ENCODE measurements around the gene DST. TPM values are rescaled to one million over a fixed set of nuclear protein-coding genes. Genes with fewer than 3 reads are reported as not detected.

Gene DST
- total RNA-seq, 2 experiments from 2014 or later, result 5.7 to 5.9 TPM

DNA sequence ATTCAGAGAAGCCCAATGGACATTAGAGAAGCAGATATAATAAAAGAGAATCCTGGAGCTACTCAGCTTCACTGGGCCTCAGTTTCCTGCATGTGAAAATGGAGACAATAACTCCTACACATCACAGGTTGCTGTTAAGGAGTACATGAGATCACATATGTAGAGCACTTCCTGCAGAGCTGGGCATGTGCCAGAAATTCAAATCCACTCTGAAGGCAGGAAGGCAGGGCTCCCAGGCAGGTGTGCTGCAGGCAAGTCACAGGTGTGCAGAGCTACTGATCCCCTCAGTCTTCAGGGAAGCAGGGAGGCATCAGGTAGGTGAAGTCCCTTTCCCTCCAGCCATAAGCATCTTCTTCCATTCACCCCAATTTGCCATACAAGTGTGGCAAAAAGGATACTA lies 48.0 kb downstream of the DST start:
- Mint-ChIP-seq H3K4me3 (no peak overlapping the region), H3K4me1 (ENCODE audit: low read depth) (peaks cover 23% of the 10 kb centered on the region), H3K27me3 (no peaks in the 10 kb centered on the region), H3K27ac (no peak overlapping the region), H3K36me3 (ENCODE audit: low read depth) (no peaks in the 10 kb centered on the region), H3K9me3 (no peaks in the 10 kb centered on the region)
- intact Hi-C loops (cut with DNase I, micrococcal nuclease), result loop anchor here in 1 of 2 experiments (2.0 kb wide), 1 partner anchor 236 kb away; no protein-coding TSS in a partner anchor
- no peaks in the 10 kb centered on the region for H3K36me3 ChIP-seq (ENCODE audit: insufficient read depth, low read length)
- no peaks in the 10 kb centered on the region for H3K9me3 ChIP-seq (ENCODE audit: control insufficient read depth in 1 of 2, insufficient read depth in 1 of 2, low read length in 2 of 2)
- no peaks in the 10 kb centered on the region for H3K27me3 ChIP-seq (ENCODE audit: control insufficient read depth in 1 of 2, insufficient read depth in 2 of 2, low read length in 2 of 2)
- DNase-seq, result peak in 6 of 14 experiments; percentile 14 to 36 (median 29)
- H3K4me1 ChIP-seq (ENCODE audit: insufficient read depth, low read length), result peaks cover 12% of the 10 kb centered on the region
- CTCF ChIA-PET, result interaction anchor here (1.2 to 1.8 kb wide), 5 partner anchors 10 to 236 kb away, joined by 3 to 5 read pairs (median 3); no protein-coding TSS in a partner anchor
- no peak overlapping the region for H3K27ac ChIP-seq (ENCODE audit: low read depth in 1 of 2, low read length in 2 of 2)
- TF ChIP-seq, protein P1, sequence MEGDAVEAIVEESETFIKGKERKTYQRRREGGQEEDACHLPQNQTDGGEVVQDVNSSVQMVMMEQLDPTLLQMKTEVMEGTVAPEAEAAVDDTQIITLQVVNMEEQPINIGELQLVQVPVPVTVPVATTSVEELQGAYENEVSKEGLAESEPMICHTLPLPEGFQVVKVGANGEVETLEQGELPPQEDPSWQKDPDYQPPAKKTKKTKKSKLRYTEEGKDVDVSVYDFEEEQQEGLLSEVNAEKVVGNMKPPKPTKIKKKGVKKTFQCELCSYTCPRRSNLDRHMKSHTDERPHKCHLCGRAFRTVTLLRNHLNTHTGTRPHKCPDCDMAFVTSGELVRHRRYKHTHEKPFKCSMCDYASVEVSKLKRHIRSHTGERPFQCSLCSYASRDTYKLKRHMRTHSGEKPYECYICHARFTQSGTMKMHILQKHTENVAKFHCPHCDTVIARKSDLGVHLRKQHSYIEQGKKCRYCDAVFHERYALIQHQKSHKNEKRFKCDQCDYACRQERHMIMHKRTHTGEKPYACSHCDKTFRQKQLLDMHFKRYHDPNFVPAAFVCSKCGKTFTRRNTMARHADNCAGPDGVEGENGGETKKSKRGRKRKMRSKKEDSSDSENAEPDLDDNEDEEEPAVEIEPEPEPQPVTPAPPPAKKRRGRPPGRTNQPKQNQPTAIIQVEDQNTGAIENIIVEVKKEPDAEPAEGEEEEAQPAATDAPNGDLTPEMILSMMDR (IDR thresholded peaks at IDR 0.05), result no peak
- POLR2A ChIA-PET, result no interaction called here
- no peak overlapping the region for H3K4me3 ChIP-seq (ENCODE audit: low read length)
- peak; percentile 35 for ATAC-seq (ENCODE audit: poor library complexity)

DNA sequence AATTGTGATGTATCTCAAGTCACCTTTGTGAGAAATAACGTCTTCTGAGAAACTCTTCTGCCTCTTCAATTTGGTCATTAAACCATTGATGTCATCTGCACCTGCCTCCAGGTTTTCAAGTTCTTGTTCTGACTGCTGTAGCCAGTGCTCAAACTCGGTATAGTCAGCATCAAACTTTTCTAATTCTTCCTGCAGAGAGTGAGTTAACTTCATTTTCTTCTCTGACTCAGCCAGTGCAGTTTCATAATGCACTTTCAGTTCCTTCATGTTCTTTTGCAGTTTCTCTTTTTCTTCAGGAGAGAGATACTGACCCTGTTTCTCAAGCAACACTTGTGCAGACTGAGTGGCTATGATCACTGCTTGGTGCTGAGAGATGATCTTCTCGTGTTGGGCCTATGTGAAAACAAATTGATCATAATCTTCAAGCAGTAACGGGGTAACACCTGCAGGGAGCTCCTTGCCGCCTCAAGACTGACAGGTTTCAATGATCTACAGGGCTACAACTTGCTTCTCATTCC lies 48.8 kb downstream of the DST start:
- Mint-ChIP-seq H3K27me3 (no peaks in the 10 kb centered on the region), H3K36me3 (ENCODE audit: low read depth) (no peaks in the 10 kb centered on the region), H3K4me1 (ENCODE audit: low read depth) (peaks cover 23% of the 10 kb centered on the region), H3K9me3 (no peaks in the 10 kb centered on the region), H3K4me3 (peak overlapping the region; percentile 6), H3K27ac (peak overlapping the region; percentile 48)
- peak in 3 of 14 experiments; percentile 18 to 38 (median 38) for DNase-seq
- Histone ChIP-seq H3K4me3 (ENCODE audit: low read length) (no peak overlapping the region), H3K4me1 (ENCODE audit: insufficient read depth, low read length) (peaks cover 12% of the 10 kb centered on the region), H3K36me3 (ENCODE audit: insufficient read depth, low read length) (no peaks in the 10 kb centered on the region), H3K27ac (ENCODE audit: low read depth in 1 of 2, low read length in 2 of 2) (no peak overlapping the region), H3K27me3 (ENCODE audit: control insufficient read depth in 1 of 2, insufficient read depth in 2 of 2, low read length in 2 of 2) (no peaks in the 10 kb centered on the region), H3K9me3 (ENCODE audit: control insufficient read depth in 1 of 2, insufficient read depth in 1 of 2, low read length in 2 of 2) (no peaks in the 10 kb centered on the region)
- CTCF ChIA-PET, result interaction anchor here (1.4 to 1.8 kb wide), 2 partner anchors 12 to 13 kb away, joined by 3 to 5 read pairs; no protein-coding TSS in a partner anchor
- intact Hi-C loops (cut with DNase I, micrococcal nuclease), result loop anchor here (1.0 to 2.0 kb wide), 2 partner anchors 235 kb away; no protein-coding TSS in a partner anchor
- POLR2A ChIA-PET, result no interaction called here
- TF ChIP-seq, protein P1 (IDR thresholded peaks at IDR 0.05), result no peak
- peak; percentile 27 for ATAC-seq (ENCODE audit: poor library complexity)

DNA sequence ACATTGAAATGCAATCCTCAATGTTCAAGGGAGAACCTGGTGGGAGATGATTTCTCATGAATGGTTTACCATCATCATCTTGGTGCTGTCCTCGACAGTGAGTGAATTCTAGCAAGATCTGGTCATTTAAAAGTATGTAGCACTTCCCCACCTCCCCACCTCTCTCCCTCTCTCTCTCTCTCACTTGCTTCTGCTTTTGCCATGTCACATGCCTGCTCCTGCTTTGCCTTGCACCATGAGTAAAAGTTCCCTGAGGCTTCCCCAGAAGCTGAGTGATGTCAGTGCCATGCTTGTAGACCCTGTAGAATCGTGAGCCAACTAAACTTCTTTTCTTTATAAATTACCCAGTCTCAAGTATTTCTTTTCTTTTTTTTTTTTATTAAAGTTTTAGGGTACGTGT lies 60.5 kb downstream of the DST start:
- Histone ChIP-seq H3K4me3 (ENCODE audit: low read length) (no peak overlapping the region), H3K4me1 (ENCODE audit: insufficient read depth, low read length) (no peaks in the 10 kb centered on the region), H3K36me3 (ENCODE audit: insufficient read depth, low read length) (no peaks in the 10 kb centered on the region), H3K9me3 (ENCODE audit: control insufficient read depth in 1 of 2, insufficient read depth in 1 of 2, low read length in 2 of 2) (no peaks in the 10 kb centered on the region), H3K27me3 (ENCODE audit: control insufficient read depth in 1 of 2, insufficient read depth in 2 of 2, low read length in 2 of 2) (no peaks in the 10 kb centered on the region), H3K27ac (ENCODE audit: low read depth in 1 of 2, low read length in 2 of 2) (no peak overlapping the region)
- H3K27me3 Mint-ChIP-seq, result no peaks in the 10 kb centered on the region
- H3K36me3 Mint-ChIP-seq (ENCODE audit: low read depth), result no peaks in the 10 kb centered on the region
- intact Hi-C loops (cut with DNase I, micrococcal nuclease), result no loop called here
- TF ChIP-seq, protein P1 (IDR thresholded peaks at IDR 0.05), result no peak
- H3K27ac Mint-ChIP-seq, result no peak overlapping the region
- H3K4me1 Mint-ChIP-seq (ENCODE audit: low read depth), result no peaks in the 10 kb centered on the region
- DNase-seq (peak in 2 of 14 experiments; percentile 11 to 18), ATAC-seq (ENCODE audit: poor library complexity) (no peak)
- H3K9me3 Mint-ChIP-seq, result no peaks in the 10 kb centered on the region
- ChIA-PET POLR2A (no interaction called here), CTCF (no interaction called here)
- no peak overlapping the region for H3K4me3 Mint-ChIP-seq

All from CD4-positive, alpha-beta T cell (primary cell).